ENCODE results near the gene DOCK10.

DOCK10 gene

DNA sequence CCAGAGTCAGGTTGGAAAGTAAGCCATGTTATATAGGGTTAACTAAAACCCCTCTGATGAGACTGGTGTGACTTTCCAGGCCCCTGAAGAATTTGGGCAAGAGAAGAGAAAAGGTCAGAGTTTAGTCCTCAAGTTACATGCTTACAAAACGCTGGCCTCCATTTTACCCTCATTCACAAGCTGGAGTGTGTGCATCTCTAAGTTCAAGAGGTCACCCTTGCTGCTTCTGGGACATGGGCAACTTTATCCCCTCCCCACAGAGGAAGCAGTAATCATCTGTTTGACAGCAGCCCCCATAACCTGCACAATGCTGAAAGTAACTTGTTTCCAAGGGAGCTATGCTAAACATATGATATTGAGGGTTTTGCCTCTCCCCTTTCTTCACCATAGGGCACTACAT is 240.9 kb downstream of the DOCK10 start:
- Histone ChIP-seq H3K27ac (ENCODE audit: low read depth, low read length) (peak overlapping the region; percentile 25), H3K36me3 (ENCODE audit: control insufficient read depth, insufficient read depth, low read length) (no peaks in the 10 kb centered on the region), H3K4me1 (ENCODE audit: control insufficient read depth, insufficient read depth, low read length) (no peaks in the 10 kb centered on the region), H3K9me3 (ENCODE audit: control insufficient read depth, insufficient read depth, low read length) (no peaks in the 10 kb centered on the region), H3K9ac (ENCODE audit: low read depth, low read length) (no peak overlapping the region), H3K4me3 (ENCODE audit: low read depth, low read length) (no peak overlapping the region), H3K27me3 (ENCODE audit: control insufficient read depth, insufficient read depth, low read length) (no peaks in the 10 kb centered on the region)

DNA sequence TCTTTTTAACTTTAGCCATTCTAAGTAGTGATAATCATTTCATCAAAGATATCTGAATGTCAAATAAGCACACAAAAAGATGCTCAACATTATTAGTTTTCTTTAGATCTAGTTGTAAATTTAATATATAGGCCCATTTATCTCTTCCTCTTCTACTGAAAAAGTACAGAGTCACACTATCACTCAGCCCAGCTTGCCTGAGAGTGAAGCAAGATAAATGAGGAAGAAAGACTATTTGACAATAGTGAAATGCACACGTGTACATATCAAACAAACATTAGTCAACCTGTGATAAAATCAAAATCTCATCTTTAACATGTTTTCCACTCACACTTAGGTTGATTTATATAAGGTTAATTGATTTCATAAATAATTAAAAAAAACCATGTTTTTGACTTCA is 242.6 kb downstream of the DOCK10 start:
- no peaks in the 10 kb centered on the region for H3K36me3 ChIP-seq (ENCODE audit: control insufficient read depth, insufficient read depth, low read length)
- no peaks in the 10 kb centered on the region for H3K4me1 ChIP-seq (ENCODE audit: control insufficient read depth, insufficient read depth, low read length)
- no peaks in the 10 kb centered on the region for H3K27me3 ChIP-seq (ENCODE audit: control insufficient read depth, insufficient read depth, low read length)
- H3K9me3 ChIP-seq (ENCODE audit: control insufficient read depth, insufficient read depth, low read length): no peaks in the 10 kb centered on the region
- H3K27ac ChIP-seq (ENCODE audit: low read depth, low read length): no peak overlapping the region
- no peak overlapping the region for H3K4me3 ChIP-seq (ENCODE audit: low read depth, low read length)
- no peak overlapping the region for H3K9ac ChIP-seq (ENCODE audit: low read depth, low read length)

DNA sequence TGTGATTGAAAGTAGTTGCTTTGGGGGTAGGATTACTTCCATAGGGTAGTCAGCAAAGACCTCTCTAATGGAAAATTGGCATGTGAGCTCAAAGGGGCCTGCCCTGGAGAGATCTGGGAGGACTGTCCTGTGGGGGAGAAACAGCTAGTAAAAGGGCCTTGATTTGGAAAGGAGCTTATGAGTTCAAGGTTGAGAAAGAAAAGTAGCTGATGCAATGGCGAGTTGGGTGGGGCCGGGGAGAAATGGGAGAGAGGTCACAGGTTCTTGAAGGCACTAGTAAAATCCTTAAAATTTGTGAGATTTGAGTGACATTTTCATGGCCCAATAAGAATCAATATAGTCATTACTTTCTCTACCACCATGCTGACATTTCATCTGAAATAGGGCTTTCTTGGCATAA is 244.1 kb downstream of the DOCK10 start:
- Histone ChIP-seq H3K4me1 (ENCODE audit: control insufficient read depth, insufficient read depth, low read length) (no peaks in the 10 kb centered on the region), H3K9me3 (ENCODE audit: control insufficient read depth, insufficient read depth, low read length) (no peaks in the 10 kb centered on the region), H3K36me3 (ENCODE audit: control insufficient read depth, insufficient read depth, low read length) (no peaks in the 10 kb centered on the region), H3K9ac (ENCODE audit: low read depth, low read length) (no peak overlapping the region), H3K27me3 (ENCODE audit: control insufficient read depth, insufficient read depth, low read length) (no peaks in the 10 kb centered on the region), H3K27ac (ENCODE audit: low read depth, low read length) (no peak overlapping the region), H3K4me3 (ENCODE audit: low read depth, low read length) (no peak overlapping the region)

DNA sequence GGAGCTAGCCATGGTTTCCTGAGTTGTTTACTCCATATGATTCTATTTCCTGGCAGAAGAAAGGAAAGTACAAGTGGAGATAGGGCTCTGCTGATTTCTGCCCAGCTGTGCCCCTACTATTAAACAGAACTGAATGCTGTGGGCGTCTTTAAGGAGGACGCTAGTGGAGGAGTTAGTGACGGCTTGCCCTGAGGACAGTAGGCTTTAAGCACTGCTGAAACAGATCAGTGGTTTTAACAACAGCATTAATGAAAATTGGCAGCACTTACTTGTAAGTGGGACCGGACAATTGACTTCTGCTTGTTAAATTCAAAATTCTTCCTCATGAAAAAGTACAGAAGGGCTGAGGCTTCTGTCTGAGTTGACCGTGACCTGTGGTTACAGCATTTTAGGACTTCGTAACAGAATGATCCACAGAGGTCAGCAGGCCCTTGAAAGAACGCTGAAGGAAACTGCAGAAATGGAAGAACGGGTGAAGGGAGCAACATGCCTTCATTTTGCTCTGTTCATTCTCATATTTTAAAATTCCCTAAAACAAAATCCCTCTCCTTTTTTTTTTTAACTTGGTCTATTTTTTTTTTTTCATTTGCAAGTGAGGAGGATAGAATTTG is 245.5 kb downstream of the DOCK10 start:
- Histone ChIP-seq H3K9ac (ENCODE audit: low read depth, low read length) (no peak overlapping the region), H3K9me3 (ENCODE audit: control insufficient read depth, insufficient read depth, low read length) (no peaks in the 10 kb centered on the region), H3K27ac (ENCODE audit: low read depth, low read length) (no peak overlapping the region), H3K27me3 (ENCODE audit: control insufficient read depth, insufficient read depth, low read length) (no peaks in the 10 kb centered on the region), H3K4me3 (ENCODE audit: low read depth, low read length) (no peak overlapping the region), H3K36me3 (ENCODE audit: control insufficient read depth, insufficient read depth, low read length) (no peaks in the 10 kb centered on the region), H3K4me1 (ENCODE audit: control insufficient read depth, insufficient read depth, low read length) (no peaks in the 10 kb centered on the region)

DNA sequence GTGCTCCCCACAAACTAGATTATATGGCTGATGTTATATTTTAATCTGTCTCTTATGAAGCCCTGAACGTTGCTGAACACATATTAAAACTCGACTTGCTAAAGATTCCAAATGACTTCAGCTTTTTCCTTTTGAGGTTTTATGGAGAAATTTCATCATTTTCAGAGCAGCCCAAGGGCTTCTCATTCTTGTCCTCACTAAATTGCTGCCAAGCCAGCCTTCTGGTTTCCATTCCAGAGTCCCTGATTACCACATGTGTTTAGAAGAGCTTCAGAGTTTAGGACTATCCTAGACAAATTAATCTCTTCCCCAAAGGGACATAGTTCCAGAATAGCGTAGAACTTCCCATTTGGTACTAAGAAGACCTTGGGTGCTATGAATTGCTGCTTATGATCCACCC is 248.3 kb downstream of the DOCK10 start:
- no peaks in the 10 kb centered on the region for H3K9me3 ChIP-seq (ENCODE audit: control insufficient read depth, insufficient read depth, low read length)
- H3K27ac ChIP-seq (ENCODE audit: low read depth, low read length): no peak overlapping the region
- no peak overlapping the region for H3K4me3 ChIP-seq (ENCODE audit: low read depth, low read length)
- H3K36me3 ChIP-seq (ENCODE audit: control insufficient read depth, insufficient read depth, low read length): no peaks in the 10 kb centered on the region
- no peak overlapping the region for H3K9ac ChIP-seq (ENCODE audit: low read depth, low read length)
- no peaks in the 10 kb centered on the region for H3K27me3 ChIP-seq (ENCODE audit: control insufficient read depth, insufficient read depth, low read length)
- H3K4me1 ChIP-seq (ENCODE audit: control insufficient read depth, insufficient read depth, low read length): no peaks in the 10 kb centered on the region

DNA sequence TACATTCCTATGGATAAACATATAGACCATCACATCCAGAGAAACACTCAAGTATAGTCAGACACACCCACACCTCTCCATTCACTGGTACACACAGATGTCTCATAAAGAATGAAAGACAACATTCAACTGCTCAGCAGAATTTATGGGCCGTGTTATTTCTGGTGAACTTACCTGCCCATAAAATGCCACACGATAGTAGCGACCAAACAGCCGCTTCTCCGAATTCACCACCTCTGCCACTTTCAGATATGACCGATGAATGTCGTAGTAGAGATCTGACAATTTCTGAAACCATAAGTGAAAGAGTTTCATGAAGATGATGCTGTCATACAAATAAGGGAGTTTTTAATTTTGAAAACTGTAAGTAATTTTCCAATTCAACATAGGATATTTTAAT is 255.4 kb downstream of the DOCK10 start:
- H3K9ac ChIP-seq (ENCODE audit: low read depth, low read length): no peak overlapping the region
- no peaks in the 10 kb centered on the region for H3K27me3 ChIP-seq (ENCODE audit: control insufficient read depth, insufficient read depth, low read length)
- H3K27ac ChIP-seq (ENCODE audit: low read depth, low read length): no peak overlapping the region
- no peaks in the 10 kb centered on the region for H3K4me1 ChIP-seq (ENCODE audit: control insufficient read depth, insufficient read depth, low read length)
- H3K9me3 ChIP-seq (ENCODE audit: control insufficient read depth, insufficient read depth, low read length): no peaks in the 10 kb centered on the region
- no peak overlapping the region for H3K4me3 ChIP-seq (ENCODE audit: low read depth, low read length)
- no peaks in the 10 kb centered on the region for H3K36me3 ChIP-seq (ENCODE audit: control insufficient read depth, insufficient read depth, low read length)

DNA sequence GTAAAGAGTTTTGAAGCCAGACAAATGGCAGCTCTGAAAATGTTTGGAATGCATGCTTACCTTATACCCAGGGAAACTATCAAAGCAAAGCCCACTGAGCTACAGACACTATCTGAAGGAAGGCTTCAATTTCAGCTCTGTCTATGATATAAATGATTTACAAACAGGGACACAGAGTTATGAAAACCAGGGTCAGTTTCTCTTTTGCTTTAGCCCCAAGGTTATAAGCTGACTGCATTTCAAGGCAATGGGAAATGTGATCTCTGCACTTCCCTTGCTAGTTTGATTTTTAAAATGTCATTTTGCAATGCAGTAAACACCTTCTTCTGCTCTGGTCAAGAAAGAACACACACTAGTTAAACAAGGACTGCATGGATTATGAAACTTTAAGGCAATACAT is 260.9 kb downstream of the DOCK10 start:
- Histone ChIP-seq H3K4me3 (ENCODE audit: low read depth, low read length) (no peak overlapping the region), H3K4me1 (ENCODE audit: control insufficient read depth, insufficient read depth, low read length) (0 out of 2 replicates have a peak, but pooled peaks cover 8% of the 10 kb centered on the region), H3K9me3 (ENCODE audit: control insufficient read depth, insufficient read depth, low read length) (no peaks in the 10 kb centered on the region), H3K36me3 (ENCODE audit: control insufficient read depth, insufficient read depth, low read length) (no peaks in the 10 kb centered on the region), H3K27me3 (ENCODE audit: control insufficient read depth, insufficient read depth, low read length) (no peaks in the 10 kb centered on the region), H3K9ac (ENCODE audit: low read depth, low read length) (no peak overlapping the region), H3K27ac (ENCODE audit: low read depth, low read length) (no peak overlapping the region)

DNA sequence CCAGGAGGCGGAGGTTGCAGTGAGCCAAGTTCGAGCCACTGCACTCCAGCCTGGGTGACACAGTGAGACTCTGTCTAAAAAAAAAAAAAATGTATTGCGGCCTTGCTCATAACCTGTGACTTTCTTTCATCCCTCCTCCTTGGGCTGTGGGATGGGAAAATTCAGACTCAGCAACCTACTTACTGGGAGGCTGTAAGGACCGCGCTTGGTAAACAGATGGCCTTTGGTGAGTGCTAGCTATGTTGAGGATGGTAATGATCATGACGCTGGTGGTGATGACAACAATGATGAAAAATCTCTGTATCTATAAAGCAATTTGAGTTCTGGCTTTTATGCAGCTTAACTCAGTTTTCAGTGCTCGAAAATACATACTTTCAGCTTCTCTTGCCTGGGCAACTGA is 261.4 kb downstream of the DOCK10 start:
- Histone ChIP-seq H3K27me3 (ENCODE audit: control insufficient read depth, insufficient read depth, low read length) (no peaks in the 10 kb centered on the region), H3K36me3 (ENCODE audit: control insufficient read depth, insufficient read depth, low read length) (no peaks in the 10 kb centered on the region), H3K9ac (ENCODE audit: low read depth, low read length) (no peak overlapping the region), H3K9me3 (ENCODE audit: control insufficient read depth, insufficient read depth, low read length) (no peaks in the 10 kb centered on the region), H3K27ac (ENCODE audit: low read depth, low read length) (no peak overlapping the region), H3K4me1 (ENCODE audit: control insufficient read depth, insufficient read depth, low read length) (0 out of 2 replicates have a peak, but pooled peaks cover 8% of the 10 kb centered on the region), H3K4me3 (ENCODE audit: low read depth, low read length) (no peak overlapping the region)

DNA sequence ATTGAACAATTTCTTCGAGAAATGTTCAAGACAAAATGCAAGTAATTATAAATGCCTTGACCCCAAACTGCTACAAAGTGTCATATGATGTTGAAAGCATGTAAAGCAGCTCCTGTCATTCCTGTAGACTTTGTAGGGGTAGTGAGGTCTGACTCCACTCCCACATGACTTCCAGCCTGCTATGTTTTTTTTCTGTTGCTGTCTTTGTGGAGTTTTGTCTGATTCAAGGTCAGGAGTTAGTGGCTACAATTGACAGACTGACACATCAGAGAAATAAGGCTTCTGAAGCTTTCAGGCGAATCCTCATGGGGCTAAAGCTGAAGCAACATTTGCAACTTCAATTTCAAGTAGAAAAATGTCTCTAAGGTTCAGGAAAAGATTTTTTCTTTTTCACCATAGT is 262.2 kb downstream of the DOCK10 start:
- Histone ChIP-seq H3K27me3 (ENCODE audit: control insufficient read depth, insufficient read depth, low read length) (no peaks in the 10 kb centered on the region), H3K9me3 (ENCODE audit: control insufficient read depth, insufficient read depth, low read length) (no peaks in the 10 kb centered on the region), H3K4me1 (ENCODE audit: control insufficient read depth, insufficient read depth, low read length) (0 out of 2 replicates have a peak, but pooled peaks cover 8% of the 10 kb centered on the region), H3K4me3 (ENCODE audit: low read depth, low read length) (no peak overlapping the region), H3K27ac (ENCODE audit: low read depth, low read length) (no peak overlapping the region), H3K36me3 (ENCODE audit: control insufficient read depth, insufficient read depth, low read length) (no peaks in the 10 kb centered on the region), H3K9ac (ENCODE audit: low read depth, low read length) (no peak overlapping the region)

DNA sequence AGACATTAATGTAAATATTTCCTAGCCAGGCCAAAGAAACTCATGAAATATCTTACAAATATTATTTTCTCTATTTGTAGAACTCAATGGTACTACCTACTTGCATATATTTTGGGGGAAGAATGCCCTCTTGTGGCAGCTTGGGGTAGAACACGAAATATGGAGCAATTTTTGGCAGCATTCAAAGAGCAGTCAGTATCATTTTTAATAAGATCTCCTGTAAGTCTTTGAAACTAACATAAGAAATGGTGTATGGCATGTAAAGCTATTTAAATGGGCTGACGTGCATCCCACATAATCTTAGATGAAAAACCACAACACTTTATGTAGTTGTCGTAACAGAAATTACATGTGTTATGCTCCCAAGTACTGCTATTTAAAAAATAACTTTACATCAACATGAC is 263.8 kb downstream of the DOCK10 start:
- Histone ChIP-seq H3K4me3 (ENCODE audit: low read depth, low read length) (no peak overlapping the region), H3K36me3 (ENCODE audit: control insufficient read depth, insufficient read depth, low read length) (no peaks in the 10 kb centered on the region), H3K9me3 (ENCODE audit: control insufficient read depth, insufficient read depth, low read length) (no peaks in the 10 kb centered on the region), H3K27me3 (ENCODE audit: control insufficient read depth, insufficient read depth, low read length) (no peaks in the 10 kb centered on the region), H3K9ac (ENCODE audit: low read depth, low read length) (no peak overlapping the region), H3K27ac (ENCODE audit: low read depth, low read length) (no peak overlapping the region), H3K4me1 (ENCODE audit: control insufficient read depth, insufficient read depth, low read length) (0 out of 2 replicates have a peak, but pooled peaks cover 8% of the 10 kb centered on the region)

DNA sequence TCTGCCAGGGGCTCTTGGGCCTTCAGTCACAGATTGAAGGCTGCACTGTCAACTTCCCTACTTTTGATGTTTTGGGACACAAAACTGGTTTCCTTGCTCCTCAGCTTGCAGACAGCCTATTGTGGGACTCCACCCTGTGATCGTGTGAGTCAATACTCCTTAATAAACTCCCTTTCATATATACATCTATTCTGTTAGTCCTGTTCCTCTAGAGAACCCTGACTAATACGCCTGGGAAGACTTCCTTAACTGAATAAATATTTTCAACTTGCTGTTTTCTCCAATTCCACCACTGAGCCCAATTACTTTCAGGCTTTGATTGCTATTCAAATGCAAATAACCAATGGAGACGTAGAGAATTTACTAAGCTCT is 264.7 kb downstream of the DOCK10 start:
- Histone ChIP-seq H3K36me3 (ENCODE audit: control insufficient read depth, insufficient read depth, low read length) (no peaks in the 10 kb centered on the region), H3K27ac (ENCODE audit: low read depth, low read length) (no peak overlapping the region), H3K4me1 (ENCODE audit: control insufficient read depth, insufficient read depth, low read length) (0 out of 2 replicates have a peak, but pooled peaks cover 8% of the 10 kb centered on the region), H3K9ac (ENCODE audit: low read depth, low read length) (no peak overlapping the region), H3K27me3 (ENCODE audit: control insufficient read depth, insufficient read depth, low read length) (no peaks in the 10 kb centered on the region), H3K9me3 (ENCODE audit: control insufficient read depth, insufficient read depth, low read length) (no peaks in the 10 kb centered on the region), H3K4me3 (ENCODE audit: low read depth, low read length) (no peak overlapping the region)
